HepG2 (cell line): Measurements from ENCODE around the gene OAS1. TPM values are rescaled to one million over a fixed set of nuclear protein-coding genes. Genes with fewer than 3 reads are reported as not detected.

Experiments
- ELF1 ChIP-seq: sonication (generic); formaldehyde crosslinking; IDR thresholded peaks from 2 replicates; pipeline ENCODE4 v1.4.0; 2020; ENCODE audit warnings: missing genetic modification reagents
- KAT8 ChIP-seq: IDR thresholded peaks from 2 replicates; pipeline ENCODE4 v1.6.1; 2016; ENCODE audit warnings: missing genetic modification reagents, missing compliant biosample characterization
- MEIS1 ChIP-seq: sonication (generic); formaldehyde crosslinking; IDR thresholded peaks from 2 replicates; pipeline ENCODE4 v1.9.0; 2021; ENCODE audit warnings: mild to moderate bottlenecking, missing genetic modification reagents, moderate library complexity, borderline replicate concordance
- PATZ1 ChIP-seq: sonication (generic); formaldehyde crosslinking; IDR thresholded peaks from 2 replicates; pipeline ENCODE4 v1.4.0; 2020; ENCODE audit warnings: missing genetic modification reagents
- RCOR2 ChIP-seq: IDR thresholded peaks from 2 replicates; pipeline ENCODE4 v1.6.1; 2016; ENCODE audit warnings: missing biosample characterization, missing genetic modification reagents
- SKI ChIP-seq: fragments of 450-650 bp; IDR thresholded peaks from one replicate; pipeline ENCODE4 v1.6.1; 2018; ENCODE audit warnings: mild to moderate bottlenecking; ENCODE audit not compliant: partially characterized antibody
- TFDP1 ChIP-seq: IDR thresholded peaks from 2 replicates; pipeline ENCODE4 v1.6.1; 2016; ENCODE audit warnings: missing compliant biosample characterization, missing genetic modification reagents, borderline replicate concordance
- ZNF143 ChIP-seq: sonication (generic); formaldehyde crosslinking; IDR thresholded peaks from 2 replicates; pipeline ENCODE4 v1.4.0; 2020; ENCODE audit warnings: missing genetic modification reagents
- ZNF160 ChIP-seq: sonication (generic); formaldehyde crosslinking; IDR thresholded peaks from 2 replicates; pipeline ENCODE4 v1.8.0; 2022; ENCODE audit warnings: mild to moderate bottlenecking, inconsistent platforms, missing genetic modification reagents
- ZNF256 ChIP-seq: sonication (generic); formaldehyde crosslinking; conservative IDR thresholded peaks from 2 replicates; pipeline ENCODE4 v1.4.0; 2020; ENCODE audit warnings: missing genetic modification reagents
- ZNF331 ChIP-seq: sonication (generic); formaldehyde crosslinking; IDR thresholded peaks from 2 replicates; pipeline ENCODE4 v1.4.0; 2020; ENCODE audit warnings: missing genetic modification reagents
- ZNF574 ChIP-seq: sonication (generic); formaldehyde crosslinking; IDR thresholded peaks from 2 replicates; pipeline ENCODE4 v1.4.0; 2020; ENCODE audit warnings: missing genetic modification reagents
- polyA plus RNA-seq, 8 experiments: library from polyadenylated mRNA; depleted of rRNA in 3 of 8; stranded (reverse) in 7 of 8; unstranded in 1 of 8; fragments of >200 nt; fragmentation: Illumina TruSeq in 4 of 8; extraction: Trizol in 4 of 8; gene quantifications; 2 replicates each; pipeline versions ENCODE4 v1.2.1 to v1.2.3, GENCODE V29; 2011 to 2016; ENCODE audit warnings: low read depth in 4 of 8, missing spikeins in 1 of 8, mixed read lengths in 1 of 8; ENCODE audit not compliant: insufficient read depth in 1 of 8
- total RNA-seq, 5 experiments: library from RNA; depleted of rRNA; stranded (reverse); fragments of >200 nt; fragmentation: Illumina TruSeq; extraction: Trizol; gene quantifications; 2 replicates each; pipeline ENCODE4 v1.2.3, GENCODE V29; 2016; ENCODE audit warnings: low read depth in 1 of 5
- TF ChIP-seq, protein P1 (sequence below): sonication (generic); formaldehyde crosslinking; IDR thresholded peaks from 2 replicates; pipeline ENCODE4 v1.8.0; 2022; ENCODE audit warnings: missing genetic modification reagents, low read depth, mild to moderate bottlenecking, borderline replicate concordance
- TF ChIP-seq, protein P2 (sequence below), 2 experiments: IDR thresholded peaks; 2 replicates each; pipeline ENCODE4 v1.6.1; 2011 to 2012; ENCODE audit warnings: low read length in 2 of 2, borderline replicate concordance in 1 of 2, low read depth in 1 of 2, mild to moderate bottlenecking in 1 of 2, moderate library complexity in 1 of 2
- TF ChIP-seq, protein P3 (sequence below): sonication (generic); formaldehyde crosslinking; IDR thresholded peaks from 2 replicates; pipeline ENCODE4 v1.4.0; 2020; ENCODE audit warnings: missing genetic modification reagents

OAS1 gene
- total and polyA plus RNA-seq, 2 of the 13 experiments (the other 11 are each of a cell fraction or from before 2014, with no cell fraction given), result 6.5 to 10.6 TPM

GRCh38 chr12:112937741-112938719 is 31.3 kb downstream of the OAS1 start, which contains the start of gene OAS3 (continued):
- TF ChIP-seq ZNF331 (CRISPR knock-in tag), result peak; percentile 63; the same call in 1 of the 2 replicates
- TF ChIP-seq MEIS1 (CRISPR knock-in tag), result peak; percentile 27; the same call in 1 of the 2 replicates
- peak; percentile 92 for TF ChIP-seq ELF1
- TF ChIP-seq ZNF256 (CRISPR knock-in tag), result 0 out of 2 replicates have a peak, but pooled peaks have one; percentile 44
- TF ChIP-seq ZNF574 (CRISPR knock-in tag), result peak; percentile 38
- peak; percentile 45; the same call in 1 of the 2 replicates for TF ChIP-seq RCOR2 (CRISPR knock-in tag)
- TF ChIP-seq, protein P1, sequence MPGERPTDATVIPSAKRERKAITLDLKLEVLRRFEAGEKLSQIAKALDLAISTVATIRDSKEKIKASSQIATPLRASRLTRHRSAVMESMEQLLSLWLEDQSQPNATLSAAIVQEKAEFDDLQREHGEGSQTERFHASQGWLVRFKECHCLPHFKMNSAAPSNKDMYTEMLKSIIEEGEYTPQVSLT, result no peak
- peak; percentile 94 for TF ChIP-seq KAT8 (CRISPR knock-in tag)
- TF ChIP-seq PATZ1 (CRISPR knock-in tag), result peak; percentile 72
- TF ChIP-seq, protein P2, sequence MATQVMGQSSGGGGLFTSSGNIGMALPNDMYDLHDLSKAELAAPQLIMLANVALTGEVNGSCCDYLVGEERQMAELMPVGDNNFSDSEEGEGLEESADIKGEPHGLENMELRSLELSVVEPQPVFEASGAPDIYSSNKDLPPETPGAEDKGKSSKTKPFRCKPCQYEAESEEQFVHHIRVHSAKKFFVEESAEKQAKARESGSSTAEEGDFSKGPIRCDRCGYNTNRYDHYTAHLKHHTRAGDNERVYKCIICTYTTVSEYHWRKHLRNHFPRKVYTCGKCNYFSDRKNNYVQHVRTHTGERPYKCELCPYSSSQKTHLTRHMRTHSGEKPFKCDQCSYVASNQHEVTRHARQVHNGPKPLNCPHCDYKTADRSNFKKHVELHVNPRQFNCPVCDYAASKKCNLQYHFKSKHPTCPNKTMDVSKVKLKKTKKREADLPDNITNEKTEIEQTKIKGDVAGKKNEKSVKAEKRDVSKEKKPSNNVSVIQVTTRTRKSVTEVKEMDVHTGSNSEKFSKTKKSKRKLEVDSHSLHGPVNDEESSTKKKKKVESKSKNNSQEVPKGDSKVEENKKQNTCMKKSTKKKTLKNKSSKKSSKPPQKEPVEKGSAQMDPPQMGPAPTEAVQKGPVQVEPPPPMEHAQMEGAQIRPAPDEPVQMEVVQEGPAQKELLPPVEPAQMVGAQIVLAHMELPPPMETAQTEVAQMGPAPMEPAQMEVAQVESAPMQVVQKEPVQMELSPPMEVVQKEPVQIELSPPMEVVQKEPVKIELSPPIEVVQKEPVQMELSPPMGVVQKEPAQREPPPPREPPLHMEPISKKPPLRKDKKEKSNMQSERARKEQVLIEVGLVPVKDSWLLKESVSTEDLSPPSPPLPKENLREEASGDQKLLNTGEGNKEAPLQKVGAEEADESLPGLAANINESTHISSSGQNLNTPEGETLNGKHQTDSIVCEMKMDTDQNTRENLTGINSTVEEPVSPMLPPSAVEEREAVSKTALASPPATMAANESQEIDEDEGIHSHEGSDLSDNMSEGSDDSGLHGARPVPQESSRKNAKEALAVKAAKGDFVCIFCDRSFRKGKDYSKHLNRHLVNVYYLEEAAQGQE (IDR thresholded peaks at IDR 0.05; ENCODE audit: borderline replicate concordance in 1 of 2, low read depth in 1 of 2, low read length in 2 of 2), result peak in 1 of 2 experiments; percentile 53; a peak in 2 of 4 replicates
- TF ChIP-seq SKI, result peak; percentile 32
- TF ChIP-seq ZNF143 (CRISPR knock-in tag), result peak; percentile 60; the same call in 1 of the 2 replicates
- TF ChIP-seq TFDP1 (CRISPR knock-in tag), result peak; percentile 85; the same call in 1 of the 2 replicates
- TF ChIP-seq ZNF160 (CRISPR knock-in tag), result 0 out of 2 replicates have a peak, but pooled peaks have one; percentile 33
- TF ChIP-seq, protein P3, sequence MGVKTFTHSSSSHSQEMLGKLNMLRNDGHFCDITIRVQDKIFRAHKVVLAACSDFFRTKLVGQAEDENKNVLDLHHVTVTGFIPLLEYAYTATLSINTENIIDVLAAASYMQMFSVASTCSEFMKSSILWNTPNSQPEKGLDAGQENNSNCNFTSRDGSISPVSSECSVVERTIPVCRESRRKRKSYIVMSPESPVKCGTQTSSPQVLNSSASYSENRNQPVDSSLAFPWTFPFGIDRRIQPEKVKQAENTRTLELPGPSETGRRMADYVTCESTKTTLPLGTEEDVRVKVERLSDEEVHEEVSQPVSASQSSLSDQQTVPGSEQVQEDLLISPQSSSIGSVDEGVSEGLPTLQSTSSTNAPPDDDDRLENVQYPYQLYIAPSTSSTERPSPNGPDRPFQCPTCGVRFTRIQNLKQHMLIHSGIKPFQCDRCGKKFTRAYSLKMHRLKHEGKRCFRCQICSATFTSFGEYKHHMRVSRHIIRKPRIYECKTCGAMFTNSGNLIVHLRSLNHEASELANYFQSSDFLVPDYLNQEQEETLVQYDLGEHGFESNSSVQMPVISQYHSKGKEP (CRISPR knock-in tag), result no peak
